ENCODE results near the gene MYLK. TPM values are rescaled to one million over a fixed set of nuclear protein-coding genes. Genes with fewer than 3 reads are reported as not detected.

The MYLK gene
- total RNA-seq, 1 donor from 2014 or later, result 4.3 TPM

- no peaks in the 10 kb centered on the region for H3K27me3 Mint-ChIP-seq (ENCODE audit: unreplicated experiment)
- no peak overlapping the region for H3K4me3 Mint-ChIP-seq (ENCODE audit: unreplicated experiment)
- H3K36me3 Mint-ChIP-seq (ENCODE audit: unreplicated experiment), result no peaks in the 10 kb centered on the region
Measured at GRCh38 chr3:123793425-123793824, 90.7 kb downstream of the MYLK start.

GRCh38 chr3:123792473-123793201, 91.5 kb downstream of the MYLK start:
- Mint-ChIP-seq H3K27ac (ENCODE audit: unreplicated experiment) (no peak overlapping the region), H3K27me3 (ENCODE audit: unreplicated experiment) (no peaks in the 10 kb centered on the region), H3K4me3 (ENCODE audit: unreplicated experiment) (no peak overlapping the region), H3K9me3 (ENCODE audit: unreplicated experiment) (no peaks in the 10 kb centered on the region), H3K36me3 (ENCODE audit: unreplicated experiment) (no peaks in the 10 kb centered on the region), H3K4me1 (ENCODE audit: low read depth, unreplicated experiment) (peaks cover 3% of the 10 kb centered on the region)
- DNase-seq, result no peak
- TF ChIP-seq CTCF (IDR thresholded peaks at IDR 0.05; ENCODE audit: partially characterized antibody, unreplicated experiment), result no peak

More at GRCh38 chr3:123793425-123793824, 90.7 kb downstream of the MYLK start:
- Mint-ChIP-seq H3K27ac (ENCODE audit: unreplicated experiment) (no peak overlapping the region), H3K4me1 (ENCODE audit: low read depth, unreplicated experiment) (peaks cover 3% of the 10 kb centered on the region), H3K9me3 (ENCODE audit: unreplicated experiment) (no peaks in the 10 kb centered on the region)
- no peak for DNase-seq
- TF ChIP-seq CTCF (IDR thresholded peaks at IDR 0.05; ENCODE audit: partially characterized antibody, unreplicated experiment), result no peak

GRCh38 chr3:123791898-123792297, 92.2 kb downstream of the MYLK start:
- Mint-ChIP-seq H3K4me1 (ENCODE audit: low read depth, unreplicated experiment) (peaks cover 3% of the 10 kb centered on the region), H3K27ac (ENCODE audit: unreplicated experiment) (no peak overlapping the region), H3K9me3 (ENCODE audit: unreplicated experiment) (no peaks in the 10 kb centered on the region), H3K36me3 (ENCODE audit: unreplicated experiment) (no peaks in the 10 kb centered on the region), H3K27me3 (ENCODE audit: unreplicated experiment) (no peaks in the 10 kb centered on the region), H3K4me3 (ENCODE audit: unreplicated experiment) (no peak overlapping the region)
- no peak for DNase-seq
- TF ChIP-seq CTCF (IDR thresholded peaks at IDR 0.05; ENCODE audit: partially characterized antibody, unreplicated experiment), result no peak

- DNase-seq, result no peak
- TF ChIP-seq CTCF (IDR thresholded peaks at IDR 0.05; ENCODE audit: partially characterized antibody, unreplicated experiment), result no peak
- Mint-ChIP-seq H3K36me3 (ENCODE audit: unreplicated experiment) (no peaks in the 10 kb centered on the region), H3K27me3 (ENCODE audit: unreplicated experiment) (no peaks in the 10 kb centered on the region), H3K4me3 (ENCODE audit: unreplicated experiment) (no peak overlapping the region), H3K9me3 (ENCODE audit: unreplicated experiment) (no peaks in the 10 kb centered on the region), H3K4me1 (ENCODE audit: low read depth, unreplicated experiment) (peaks cover 3% of the 10 kb centered on the region), H3K27ac (ENCODE audit: unreplicated experiment) (no peak overlapping the region)
Measured at GRCh38 chr3:123791417-123791816, 92.7 kb downstream of the MYLK start.

GRCh38 chr3:123791073-123791370, 93.1 kb downstream of the MYLK start:
- Mint-ChIP-seq H3K4me1 (ENCODE audit: low read depth, unreplicated experiment) (peaks cover 3% of the 10 kb centered on the region), H3K27me3 (ENCODE audit: unreplicated experiment) (no peaks in the 10 kb centered on the region), H3K9me3 (ENCODE audit: unreplicated experiment) (no peaks in the 10 kb centered on the region), H3K27ac (ENCODE audit: unreplicated experiment) (no peak overlapping the region), H3K4me3 (ENCODE audit: unreplicated experiment) (no peak overlapping the region), H3K36me3 (ENCODE audit: unreplicated experiment) (no peaks in the 10 kb centered on the region)
- no peak for TF ChIP-seq CTCF (IDR thresholded peaks at IDR 0.05; ENCODE audit: partially characterized antibody, unreplicated experiment)
- DNase-seq, result no peak
